ENCODE data around the gene DLEU7. TPM values are rescaled to one million over a fixed set of nuclear protein-coding genes. Genes with fewer than 3 reads are reported as not detected.

Gene DLEU7
- total RNA-seq: 0.16 and 0.43 TPM in 2 replicates
- long read RNA-seq: 0 reads

- TF ChIP-seq CTCF (IDR thresholded peaks at IDR 0.05): no peak
- DNase-seq (ENCODE audit: extremely low spot score, unreplicated experiment): no peak
- peak within 1 kb of the TSS; percentile 68 for H3K4me3 Mint-ChIP-seq (ENCODE audit: unreplicated experiment)
- no peaks in the 10 kb centered on the region for H3K9me3 Mint-ChIP-seq (ENCODE audit: unreplicated experiment)
- H3K4me1 Mint-ChIP-seq (ENCODE audit: unreplicated experiment): peaks cover 39% of the 10 kb centered on the region
- H3K36me3 Mint-ChIP-seq (ENCODE audit: unreplicated experiment): no peaks in the 10 kb centered on the region
- H3K27ac Mint-ChIP-seq (ENCODE audit: unreplicated experiment): peak within 1 kb of the TSS; percentile 76
- H3K27me3 Mint-ChIP-seq (ENCODE audit: unreplicated experiment): peaks cover 18% of the 10 kb centered on the region
These were observed at the start of gene DLEU7 for GRCh38 chr13:50843257-50844083. TSS of gene DLEU7 (minus strand) at chr13:50843692. CDS start at chr13:50843646, 46 bp downstream.

GRCh38 chr13:50892210-50892944 lies 48.9 kb upstream of the DLEU7 start:
- Mint-ChIP-seq H3K36me3 (ENCODE audit: unreplicated experiment) (no peaks in the 10 kb centered on the region), H3K4me3 (ENCODE audit: unreplicated experiment) (no peak overlapping the region), H3K27me3 (ENCODE audit: unreplicated experiment) (peaks cover 5% of the 10 kb centered on the region), H3K27ac (ENCODE audit: unreplicated experiment) (peak overlapping the region; percentile 33), H3K4me1 (ENCODE audit: unreplicated experiment) (peaks cover 29% of the 10 kb centered on the region), H3K9me3 (ENCODE audit: unreplicated experiment) (no peaks in the 10 kb centered on the region)
- TF ChIP-seq CTCF (IDR thresholded peaks at IDR 0.05): no peak
- DNase-seq (ENCODE audit: extremely low spot score, unreplicated experiment): no peak

GRCh38 chr13:50891206-50891605 lies 47.7 kb upstream of the DLEU7 start:
- Mint-ChIP-seq H3K9me3 (ENCODE audit: unreplicated experiment) (no peaks in the 10 kb centered on the region), H3K27ac (ENCODE audit: unreplicated experiment) (no peak overlapping the region), H3K27me3 (ENCODE audit: unreplicated experiment) (peaks cover 12% of the 10 kb centered on the region), H3K36me3 (ENCODE audit: unreplicated experiment) (no peaks in the 10 kb centered on the region), H3K4me3 (ENCODE audit: unreplicated experiment) (no peak overlapping the region), H3K4me1 (ENCODE audit: unreplicated experiment) (peaks cover 26% of the 10 kb centered on the region)
- TF ChIP-seq CTCF (IDR thresholded peaks at IDR 0.05): no peak
- no peak for DNase-seq (ENCODE audit: extremely low spot score, unreplicated experiment)

- H3K27ac Mint-ChIP-seq (ENCODE audit: unreplicated experiment): no peak overlapping the region
- no peak for TF ChIP-seq CTCF (IDR thresholded peaks at IDR 0.05)
- H3K4me3 Mint-ChIP-seq (ENCODE audit: unreplicated experiment): no peak overlapping the region
- peaks cover 21% of the 10 kb centered on the region for H3K4me1 Mint-ChIP-seq (ENCODE audit: unreplicated experiment)
- H3K9me3 Mint-ChIP-seq (ENCODE audit: unreplicated experiment): no peaks in the 10 kb centered on the region
- H3K27me3 Mint-ChIP-seq (ENCODE audit: unreplicated experiment): peaks cover 17% of the 10 kb centered on the region
- no peaks in the 10 kb centered on the region for H3K36me3 Mint-ChIP-seq (ENCODE audit: unreplicated experiment)
- no peak for DNase-seq (ENCODE audit: extremely low spot score, unreplicated experiment)
These were observed 45.8 kb upstream of the DLEU7 start for GRCh38 chr13:50889317-50889716.

- Mint-ChIP-seq H3K9me3 (ENCODE audit: unreplicated experiment) (no peaks in the 10 kb centered on the region), H3K4me3 (ENCODE audit: unreplicated experiment) (no peak overlapping the region), H3K27me3 (ENCODE audit: unreplicated experiment) (peaks cover 19% of the 10 kb centered on the region), H3K27ac (ENCODE audit: unreplicated experiment) (no peak overlapping the region), H3K4me1 (ENCODE audit: unreplicated experiment) (peaks cover 12% of the 10 kb centered on the region), H3K36me3 (ENCODE audit: unreplicated experiment) (no peaks in the 10 kb centered on the region)
- no peak for DNase-seq (ENCODE audit: extremely low spot score, unreplicated experiment)
- no peak for TF ChIP-seq CTCF (IDR thresholded peaks at IDR 0.05)
These were observed 44.9 kb upstream of the DLEU7 start for GRCh38 chr13:50888362-50888761.
